Esophagus muscularis mucosa (tissue), 4 donors: ENCODE data around the gene NTN5. TPM values are rescaled to one million over a fixed set of nuclear protein-coding genes. Genes with fewer than 3 reads are reported as not detected.

ENCODE experiments used
- DNase-seq: peaks from one replicate; pipeline ENCODE4 v3.0.0-alpha.2; 2017; ENCODE audit errors: extremely low spot score
- H3K27ac ChIP-seq, 4 donors: fragments of 200-600 bp; sonication (generic); replicated peaks in 1 of 4; 1 replicate in 3 of 4; 2 replicates in 1 of 4; pipeline ENCODE4 v1.5.1; 2016 to 2019; ENCODE audit warnings: mild to moderate bottlenecking in 1 of 4
- H3K27me3 ChIP-seq, 4 donors: fragments of 200-600 bp; sonication (generic); one replicate each; pipeline versions ENCODE4 v1.5.1 to v1.6.0; 2016 to 2019
- H3K36me3 ChIP-seq, 4 donors: fragments of 200-600 bp; sonication (generic); one replicate each; pipeline ENCODE4 v1.5.1; 2016 to 2019
- H3K4me1 ChIP-seq, 4 donors: fragments of 200-600 bp; sonication (generic); one replicate each; pipeline ENCODE4 v1.5.1; 2016 to 2019
- H3K4me3 ChIP-seq, 4 donors: fragments of 200-600 bp; sonication (generic); 1 replicate in 2 of 4; 2 replicates in 2 of 4; pipeline ENCODE4 v1.5.1; 2016 to 2019; ENCODE audit warnings: mild to moderate bottlenecking in 4 of 4, moderate library complexity in 1 of 4
- H3K9me3 ChIP-seq, 4 donors: fragments of 200-600 bp; sonication (generic); 1 replicate in 3 of 4; 2 replicates in 1 of 4; pipeline ENCODE4 v1.5.1; 2016 to 2019
- CTCF ChIP-seq, 3 experiments: fragments of 200-600 bp in 2 of 3; fragments of 450-650 bp in 1 of 3; sonication (generic) in 2 of 3; IDR thresholded peaks; one replicate each; pipeline ENCODE4 v1.5.1; 2017 to 2019; ENCODE audit warnings: antibody characterized with exemption in 3 of 3, mild to moderate bottlenecking in 2 of 3, moderate library complexity in 1 of 3
- EP300 ChIP-seq: sonication (generic); formaldehyde crosslinking; IDR thresholded peaks from one replicate; pipeline ENCODE4 v1.6.1; 2017; ENCODE audit warnings: antibody characterized with exemption
- POLR2A ChIP-seq: fragments of 450-650 bp; IDR thresholded peaks from one replicate; pipeline ENCODE4 v1.6.1; 2017; ENCODE audit warnings: antibody characterized with exemption, moderate library complexity, mild to moderate bottlenecking, low read depth
- POLR2AphosphoS5 ChIP-seq, 2 donors: sonication (generic); formaldehyde crosslinking; IDR thresholded peaks; one replicate each; pipeline ENCODE4 v1.6.1; 2017; ENCODE audit warnings: antibody characterized with exemption in 2 of 2
- WGBS: methylation state at CpG from one replicate; pipeline ENCODE4 v1.1.5; 2018; 5-methylcytosine and 5-hydroxymethylcytosine counted together
- intact Hi-C: fragments of 100-400 bp; cut with DNase I; formaldehyde crosslinking; loops from one replicate; pipeline ENCODE4 v1.15.1; 2023
- total RNA-seq, 4 donors: library from RNA; depleted of rRNA; stranded (reverse); fragments of >200 nt; gene quantifications; one replicate each; pipeline versions ENCODE4 v1.1.0 to v1.2.1, GENCODE V29; 2016

The NTN5 gene
- total RNA-seq, 4 donors from 2014 or later: under 0.01 to 0.34 (median 0.17) TPM; not detected in 1

GRCh38 chr19:48617146-48617937 lies 55.5 kb downstream of the NTN5 start:
- intact Hi-C loops: no loop called here
- Histone ChIP-seq H3K27me3 (no peaks in the 10 kb centered on the region), H3K4me3 (peak overlapping the region; percentile 75 to 96 (median 78)), H3K27ac (peak overlapping the region in 3 of 4 donors; percentile 94 to 95 (median 95)), H3K9me3 (no peaks in the 10 kb centered on the region), H3K4me1 (peaks cover 31 to 67% (median 49%) of the 10 kb centered on the region in 4 donors), H3K36me3 (peaks cover 24 to 47% (median 39%) of the 10 kb centered on the region in 4 donors)
- no peak for TF ChIP-seq CTCF (IDR thresholded peaks at IDR 0.05)
- no peak for TF ChIP-seq EP300
- TF ChIP-seq POLR2AphosphoS5 (IDR thresholded peaks at IDR 0.05): no peak
- no peak for TF ChIP-seq POLR2A
- 42% methylated on average over 12 of the region's 18 CpGs for WGBS
- no peak for DNase-seq

- WGBS: 69% methylated on average over 10 of the region's 12 CpGs
- no peak for DNase-seq
- H3K27me3 ChIP-seq: no peaks in the 10 kb centered on the region
- H3K4me3 ChIP-seq: no peak overlapping the region
- TF ChIP-seq CTCF (IDR thresholded peaks at IDR 0.05) (no peak), POLR2AphosphoS5 (IDR thresholded peaks at IDR 0.05) (no peak), EP300 (no peak), POLR2A (no peak)
- intact Hi-C loops: no loop called here
- H3K36me3 ChIP-seq: peaks cover 24 to 43% (median 39%) of the 10 kb centered on the region in 4 donors
- H3K9me3 ChIP-seq: no peaks in the 10 kb centered on the region
- H3K4me1 ChIP-seq: peaks cover 31 to 59% (median 45%) of the 10 kb centered on the region in 4 donors
- H3K27ac ChIP-seq: peak overlapping the region in 1 of 4 donors; percentile 95
Observed at GRCh38 chr19:48616491-48617056, 56.2 kb downstream of the NTN5 start.

GRCh38 chr19:48616041-48616436 lies 56.8 kb downstream of the NTN5 start:
- TF ChIP-seq POLR2A (no peak), POLR2AphosphoS5 (IDR thresholded peaks at IDR 0.05) (no peak), EP300 (no peak), CTCF (IDR thresholded peaks at IDR 0.05) (no peak)
- intact Hi-C loops: no loop called here
- no peak for DNase-seq
- no peaks in the 10 kb centered on the region for H3K27me3 ChIP-seq
- no peak overlapping the region for H3K27ac ChIP-seq
- no peak overlapping the region for H3K4me3 ChIP-seq
- H3K36me3 ChIP-seq: peaks cover 24 to 38% (median 34%) of the 10 kb centered on the region in 4 donors
- H3K9me3 ChIP-seq: no peaks in the 10 kb centered on the region
- H3K4me1 ChIP-seq: peaks cover 28 to 55% (median 42%) of the 10 kb centered on the region in 4 donors
- WGBS: 100% methylated on average over 1 of the region's 16 CpGs

GRCh38 chr19:48615231-48616040 lies 57.4 kb downstream of the NTN5 start:
- intact Hi-C loops: no loop called here
- TF ChIP-seq POLR2A (no peak), CTCF (IDR thresholded peaks at IDR 0.05) (no peak), EP300 (no peak), POLR2AphosphoS5 (IDR thresholded peaks at IDR 0.05) (no peak)
- Histone ChIP-seq H3K4me1 (peaks cover 28 to 50% (median 40%) of the 10 kb centered on the region in 4 donors), H3K4me3 (no peak overlapping the region), H3K36me3 (peaks cover 24 to 36% (median 31%) of the 10 kb centered on the region in 4 donors), H3K9me3 (no peaks in the 10 kb centered on the region), H3K27ac (peak overlapping the region in 2 of 4 donors; percentile 10 to 13), H3K27me3 (no peaks in the 10 kb centered on the region)
- no peak for DNase-seq
- WGBS: 74% methylated on average over 17 of the region's 19 CpGs
